ENCODE data around the gene SLCO6A1.

The SLCO6A1 gene

GRCh38 chr5:102380174-102380573 is 118.6 kb downstream of the SLCO6A1 start:
- ChIA-PET CTCF (no interaction called here), POLR2A (no interaction called here)
- no peak for DNase-seq (ENCODE audit: extremely low spot score)
- TF ChIP-seq ELF4 (IDR thresholded peaks at IDR 0.05) (no peak), SUZ12 (IDR thresholded peaks at IDR 0.05) (no peak), FOXA1 (IDR thresholded peaks at IDR 0.05) (no peak), FOXM1 (IDR thresholded peaks at IDR 0.05; ENCODE audit: borderline replicate concordance) (no peak), CTBP1 (IDR thresholded peaks at IDR 0.05; ENCODE audit: borderline replicate concordance) (no peak), FOXK2 (IDR thresholded peaks at IDR 0.05) (no peak), TARDBP (IDR thresholded peaks at IDR 0.05) (no peak), HDGF (IDR thresholded peaks at IDR 0.05; ENCODE audit: borderline replicate concordance) (no peak), SP1 (IDR thresholded peaks at IDR 0.05) (no peak), ZNF384 (IDR thresholded peaks at IDR 0.05) (no peak), ARNT (IDR thresholded peaks at IDR 0.05) (no peak), BHLHE40 (IDR thresholded peaks at IDR 0.05; ENCODE audit: borderline replicate concordance) (no peak), PKNOX1 (IDR thresholded peaks at IDR 0.05) (no peak), LEF1 (IDR thresholded peaks at IDR 0.05; ENCODE audit: borderline replicate concordance) (no peak), L3MBTL2 (conservative IDR thresholded peaks at IDR 0.05) (no peak), NFRKB (IDR thresholded peaks at IDR 0.05) (no peak)

- DNase-seq (ENCODE audit: extremely low spot score): no peak
- POLR2A ChIA-PET: no interaction called here
- CTCF ChIA-PET: no interaction called here
- TF ChIP-seq CTBP1 (IDR thresholded peaks at IDR 0.05; ENCODE audit: borderline replicate concordance): no peak
Measured at GRCh38 chr5:102375876-102376275, 122.9 kb downstream of the SLCO6A1 start.

GRCh38 chr5:102375272-102375671 is 123.5 kb downstream of the SLCO6A1 start:
- CTCF ChIA-PET: no interaction called here
- TF ChIP-seq FOXK2 (IDR thresholded peaks at IDR 0.05) (no peak), BHLHE40 (IDR thresholded peaks at IDR 0.05; ENCODE audit: borderline replicate concordance) (no peak), ZNF384 (IDR thresholded peaks at IDR 0.05) (no peak), FOXA1 (IDR thresholded peaks at IDR 0.05) (no peak), CTBP1 (IDR thresholded peaks at IDR 0.05; ENCODE audit: borderline replicate concordance) (no peak), SP1 (IDR thresholded peaks at IDR 0.05) (no peak), HDGF (IDR thresholded peaks at IDR 0.05; ENCODE audit: borderline replicate concordance) (no peak), ARNT (IDR thresholded peaks at IDR 0.05) (no peak), LEF1 (IDR thresholded peaks at IDR 0.05; ENCODE audit: borderline replicate concordance) (no peak), PKNOX1 (IDR thresholded peaks at IDR 0.05) (no peak)
- POLR2A ChIA-PET: no interaction called here
- no peak for DNase-seq (ENCODE audit: extremely low spot score)

GRCh38 chr5:102368392-102368791 is 130.4 kb downstream of the SLCO6A1 start:
- no peak for DNase-seq (ENCODE audit: extremely low spot score)
- TF ChIP-seq TARDBP (IDR thresholded peaks at IDR 0.05) (no peak), BHLHE40 (IDR thresholded peaks at IDR 0.05; ENCODE audit: borderline replicate concordance) (no peak), CTBP1 (IDR thresholded peaks at IDR 0.05; ENCODE audit: borderline replicate concordance) (no peak), L3MBTL2 (conservative IDR thresholded peaks at IDR 0.05) (no peak), PKNOX1 (IDR thresholded peaks at IDR 0.05) (no peak)
- POLR2A ChIA-PET: no interaction called here
- CTCF ChIA-PET: no interaction called here

GRCh38 chr5:102341681-102342288 is 157.0 kb downstream of the SLCO6A1 start:
- no peak for TF ChIP-seq ARNT (IDR thresholded peaks at IDR 0.05)
- TF ChIP-seq FOXM1 (IDR thresholded peaks at IDR 0.05; ENCODE audit: borderline replicate concordance): no peak
- TF ChIP-seq BHLHE40 (IDR thresholded peaks at IDR 0.05; ENCODE audit: borderline replicate concordance): no peak
- no peak for TF ChIP-seq TARDBP (IDR thresholded peaks at IDR 0.05)
- TF ChIP-seq NFRKB (IDR thresholded peaks at IDR 0.05): no peak
- TF ChIP-seq ELF4 (IDR thresholded peaks at IDR 0.05): no peak
- TF ChIP-seq CTBP1 (IDR thresholded peaks at IDR 0.05; ENCODE audit: borderline replicate concordance): no peak
- no peak for TF ChIP-seq PKNOX1 (IDR thresholded peaks at IDR 0.05)
- TF ChIP-seq HDGF (IDR thresholded peaks at IDR 0.05; ENCODE audit: borderline replicate concordance): no peak
- POLR2A ChIA-PET: no interaction called here
- DNase-seq (ENCODE audit: extremely low spot score): no peak
- CTCF ChIA-PET: no interaction called here

- TF ChIP-seq FOXK2 (IDR thresholded peaks at IDR 0.05) (no peak), ZNF384 (IDR thresholded peaks at IDR 0.05) (no peak), FOXM1 (IDR thresholded peaks at IDR 0.05; ENCODE audit: borderline replicate concordance) (no peak), L3MBTL2 (conservative IDR thresholded peaks at IDR 0.05) (no peak), CTBP1 (IDR thresholded peaks at IDR 0.05; ENCODE audit: borderline replicate concordance) (no peak), ARNT (IDR thresholded peaks at IDR 0.05) (no peak), FOXA1 (IDR thresholded peaks at IDR 0.05) (no peak)
- DNase-seq (ENCODE audit: extremely low spot score): no peak
- ChIA-PET POLR2A (no interaction called here), CTCF (no interaction called here)
Measured at GRCh38 chr5:102324714-102325113, 174.1 kb downstream of the SLCO6A1 start.
